OCI-LY7 (cell line): ENCODE measurements around the gene PRKN. TPM values are rescaled to one million over a fixed set of nuclear protein-coding genes. Genes with fewer than 3 reads are reported as not detected.

Experiments
- BruUV-seq: library from RNA; stranded (reverse); fragments of 400-500 nt; replicated peaks from 2 replicates; lab custom pipeline; 2021; lab: Mats Ljungman, UMichigan
- CTCF ChIA-PET: fragments of 300-600 bp; sonication (Branson Sonifier 250); formaldehyde crosslinking; loops from one replicate; lab custom pipeline; 2022; ENCODE audit warnings: antibody characterized with exemption; ENCODE audit not compliant: unreplicated experiment; lab: Charles Lee
- POLR2A ChIA-PET: fragments of 300-600 bp; sonication (Branson Sonifier 250); formaldehyde crosslinking; loops from one replicate; lab custom pipeline; 2022; ENCODE audit warnings: antibody characterized with exemption; lab: Charles Lee
- DNase-seq: peaks from one replicate; pipeline ENCODE4 v3.0.0-alpha.2; 2015; ENCODE audit warnings: low spot score
- H2AFZ ChIP-seq: fragments of 200-600 bp; sonication (generic), shearing (Covaris generic); 2 replicates; pipeline ENCODE4 v1.6.1; 2014; ENCODE audit warnings: mild to moderate bottlenecking, antibody characterized with exemption, low read length, moderate library complexity
- H3K27ac ChIP-seq: fragments of 200-600 bp; sonication (generic); 2 replicates; pipeline ENCODE4 v1.5.1; 2014; ENCODE audit warnings: mixed run types, low read depth, mild to moderate bottlenecking, moderate library complexity, low read length, inconsistent platforms; ENCODE audit not compliant: poor library complexity, severe bottlenecking
- H3K36me3 ChIP-seq: fragments of 200-600 bp; sonication (generic); 2 replicates; pipeline ENCODE4 v1.6.1; 2014; ENCODE audit warnings: mild to moderate bottlenecking, antibody characterized with exemption, low read length, moderate library complexity, mixed read lengths; ENCODE audit not compliant: insufficient read depth
- H3K4me1 ChIP-seq: fragments of 200-600 bp; sonication (generic); 2 replicates; pipeline ENCODE4 v1.5.1; 2014; ENCODE audit warnings: mild to moderate bottlenecking, low read length; ENCODE audit not compliant: insufficient read depth, poor library complexity, severe bottlenecking
- H3K4me2 ChIP-seq: fragments of 200-600 bp; sonication (generic); 2 replicates; pipeline ENCODE4 v1.6.1; 2014; ENCODE audit warnings: mild to moderate bottlenecking, low read length
- H3K4me3 ChIP-seq: fragments of 200-600 bp; sonication (generic); 2 replicates; pipeline ENCODE4 v1.5.1; 2014; ENCODE audit warnings: mild to moderate bottlenecking, low read depth, low read length; ENCODE audit not compliant: poor library complexity, severe bottlenecking
- H3K79me2 ChIP-seq: fragments of 200-600 bp; sonication (generic); 2 replicates; pipeline ENCODE4 v1.6.1; 2016; ENCODE audit warnings: low read depth, mild to moderate bottlenecking, low read length, moderate library complexity, mixed read lengths; ENCODE audit not compliant: insufficient read depth
- H3K9me2 ChIP-seq: fragments of 200-600 bp; sonication (generic); 2 replicates; pipeline ENCODE4 v1.6.1; 2016; ENCODE audit warnings: mild to moderate bottlenecking, low read length, mixed read lengths; ENCODE audit not compliant: insufficient read depth
- H3K9me3 ChIP-seq: fragments of 200-600 bp; sonication (generic); 2 replicates; pipeline ENCODE4 v1.6.1; 2014; ENCODE audit warnings: mild to moderate bottlenecking, mixed run types, low read length, mixed read lengths
- H4K20me1 ChIP-seq: fragments of 200-600 bp; sonication (generic); 2 replicates; pipeline ENCODE4 v1.6.1; 2014; ENCODE audit warnings: mild to moderate bottlenecking, antibody characterized with exemption, low read length, moderate library complexity, mixed read lengths; ENCODE audit not compliant: insufficient read depth
- EZH2phosphoT487 ChIP-seq: fragments of 200-600 bp; sonication (generic); IDR thresholded peaks from 2 replicates; pipeline ENCODE4 v1.6.1; 2018; ENCODE audit warnings: low read depth, borderline replicate concordance, mild to moderate bottlenecking, mixed run types, antibody characterized with exemption, low read length, moderate library complexity, mixed read lengths
- intact Hi-C: fragments of 100-400 bp; cut with micrococcal nuclease; formaldehyde crosslinking; loops from one replicate; pipeline ENCODE4 v1.10.0; 2022; ENCODE audit not compliant: unreplicated experiment
- total RNA-seq, 2 experiments: library from RNA; depleted of rRNA in 1 of 2; stranded (reverse); fragments of >200 nt in 1 of 2; shearing (Covaris generic) in 1 of 2; gene quantifications; 2 replicates each; pipeline ENCODE4 v1.2.3, GENCODE V29; 2014 to 2022
- TF ChIP-seq, protein P1 (sequence below): fragments of 200-600 bp; sonication (generic); conservative IDR thresholded peaks from 2 replicates; pipeline ENCODE4 v1.5.1; 2014; ENCODE audit warnings: mild to moderate bottlenecking, antibody characterized with exemption, low read length, moderate library complexity, mixed read lengths

Gene PRKN
- total RNA-seq, 2 experiments from 2014 or later, result 1.3 to 2.0 TPM

DNA sequence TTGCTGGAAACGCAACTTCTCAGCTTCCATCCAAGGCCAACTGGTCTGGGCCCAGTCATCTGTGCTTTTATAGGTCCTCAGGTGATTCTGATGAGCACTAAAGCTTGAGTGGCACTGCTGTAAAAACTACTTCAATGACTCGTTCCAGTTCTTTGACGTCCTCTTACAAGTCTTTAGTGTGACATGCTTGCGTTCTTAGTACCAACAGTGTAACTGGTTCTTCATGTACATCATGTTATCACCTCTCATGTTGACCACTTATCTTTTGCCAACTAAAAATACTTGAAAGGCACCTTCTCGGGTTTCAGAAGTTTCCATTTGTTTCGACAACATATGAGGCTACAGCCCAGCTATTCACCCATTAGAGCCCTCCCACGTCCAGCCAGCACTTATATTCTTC lies 468.9 kb downstream of the PRKN start:
- POLR2A ChIA-PET, result interaction anchor here (1.1 to 1.2 kb wide), 2 partner anchors 8 to 759 kb away, joined by 3 to 4 read pairs; no protein-coding TSS in a partner anchor

GRCh38 chr6:162256361-162256760 lies 471.2 kb downstream of the PRKN start:
- no peak overlapping the region for H3K4me2 ChIP-seq
- H3K9me3 ChIP-seq, result no peaks in the 10 kb centered on the region
- intact Hi-C loops, result no loop called here
- no peak overlapping the region for H3K4me3 ChIP-seq
- no peaks in the 10 kb centered on the region for H3K4me1 ChIP-seq
- POLR2A ChIA-PET, result no interaction called here
- no peak for DNase-seq
- CTCF ChIA-PET, result no interaction called here
- TF ChIP-seq, protein P1, sequence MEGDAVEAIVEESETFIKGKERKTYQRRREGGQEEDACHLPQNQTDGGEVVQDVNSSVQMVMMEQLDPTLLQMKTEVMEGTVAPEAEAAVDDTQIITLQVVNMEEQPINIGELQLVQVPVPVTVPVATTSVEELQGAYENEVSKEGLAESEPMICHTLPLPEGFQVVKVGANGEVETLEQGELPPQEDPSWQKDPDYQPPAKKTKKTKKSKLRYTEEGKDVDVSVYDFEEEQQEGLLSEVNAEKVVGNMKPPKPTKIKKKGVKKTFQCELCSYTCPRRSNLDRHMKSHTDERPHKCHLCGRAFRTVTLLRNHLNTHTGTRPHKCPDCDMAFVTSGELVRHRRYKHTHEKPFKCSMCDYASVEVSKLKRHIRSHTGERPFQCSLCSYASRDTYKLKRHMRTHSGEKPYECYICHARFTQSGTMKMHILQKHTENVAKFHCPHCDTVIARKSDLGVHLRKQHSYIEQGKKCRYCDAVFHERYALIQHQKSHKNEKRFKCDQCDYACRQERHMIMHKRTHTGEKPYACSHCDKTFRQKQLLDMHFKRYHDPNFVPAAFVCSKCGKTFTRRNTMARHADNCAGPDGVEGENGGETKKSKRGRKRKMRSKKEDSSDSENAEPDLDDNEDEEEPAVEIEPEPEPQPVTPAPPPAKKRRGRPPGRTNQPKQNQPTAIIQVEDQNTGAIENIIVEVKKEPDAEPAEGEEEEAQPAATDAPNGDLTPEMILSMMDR, result no peak
- no peak for TF ChIP-seq EZH2phosphoT487
- no peaks in the 10 kb centered on the region for H4K20me1 ChIP-seq
- no peak overlapping the region for H3K27ac ChIP-seq
- no peaks in the 10 kb centered on the region for H3K9me2 ChIP-seq
- no peak overlapping the region for H2AFZ ChIP-seq
- no peaks in the 10 kb centered on the region for H3K79me2 ChIP-seq
- H3K36me3 ChIP-seq, result no peaks in the 10 kb centered on the region
- BruUV-seq, result no TSS peak

More for the DNA sequence above, 468.9 kb downstream of the PRKN start:
- H2AFZ ChIP-seq, result no peak overlapping the region
- H4K20me1 ChIP-seq, result no peaks in the 10 kb centered on the region
- no peaks in the 10 kb centered on the region for H3K9me2 ChIP-seq
- H3K4me1 ChIP-seq, result no peaks in the 10 kb centered on the region
- no TSS peak for BruUV-seq
- no peak overlapping the region for H3K4me3 ChIP-seq
- no peak overlapping the region for H3K4me2 ChIP-seq
- intact Hi-C loops, result no loop called here
- no peaks in the 10 kb centered on the region for H3K9me3 ChIP-seq
- no peaks in the 10 kb centered on the region for H3K36me3 ChIP-seq
- no peak overlapping the region for H3K27ac ChIP-seq
- CTCF ChIA-PET, result no interaction called here
- DNase-seq, result no peak
- H3K79me2 ChIP-seq, result no peaks in the 10 kb centered on the region
- no peak for TF ChIP-seq EZH2phosphoT487
- TF ChIP-seq, protein P1, result no peak

GRCh38 chr6:162251257-162251656 lies 476.3 kb downstream of the PRKN start:
- CTCF ChIA-PET, result no interaction called here
- no peak for DNase-seq
- Histone ChIP-seq H2AFZ (no peak overlapping the region), H3K79me2 (no peaks in the 10 kb centered on the region), H3K9me3 (no peaks in the 10 kb centered on the region), H3K27ac (no peak overlapping the region), H3K4me2 (no peak overlapping the region), H3K9me2 (no peaks in the 10 kb centered on the region), H3K4me3 (no peak overlapping the region), H3K36me3 (no peaks in the 10 kb centered on the region), H3K4me1 (no peaks in the 10 kb centered on the region), H4K20me1 (no peaks in the 10 kb centered on the region)
- no peak for TF ChIP-seq EZH2phosphoT487
- TF ChIP-seq, protein P1, result no peak
- intact Hi-C loops, result no loop called here
- POLR2A ChIA-PET, result no interaction called here
- no TSS peak for BruUV-seq
